Erythroblast (primary cell): ENCODE data around the gene EIPR1.

Experiments
- GATA1 ChIP-seq: IDR thresholded peaks from 2 replicates; pipeline ENCODE4 v1.6.1; 2011; ENCODE audit warnings: low read depth, mild to moderate bottlenecking, control low read depth, low read length, moderate library complexity
- POLR2A ChIP-seq: IDR thresholded peaks from 2 replicates; pipeline ENCODE4 v1.6.1; 2011; ENCODE audit warnings: mild to moderate bottlenecking, low read length

DNA sequence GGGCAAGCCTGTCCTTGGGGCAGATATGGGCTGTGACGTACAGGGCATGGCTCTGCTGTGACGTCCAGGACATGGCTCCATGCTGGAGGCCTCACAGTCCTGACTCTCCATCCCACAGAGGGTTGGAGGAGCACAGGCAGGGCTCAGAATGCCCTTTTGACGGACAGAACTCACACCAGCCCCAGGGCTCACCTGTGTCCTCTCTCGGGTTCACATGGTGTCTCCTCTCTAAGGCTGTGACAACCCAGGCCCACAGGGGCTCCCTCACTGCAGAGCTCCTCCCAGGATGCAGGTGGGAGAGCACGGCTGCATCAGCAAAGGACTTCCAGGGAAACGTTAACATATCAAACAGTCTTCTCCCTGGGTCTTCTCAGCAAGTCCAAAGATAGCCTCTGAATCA, 133.8 kb downstream of the EIPR1 start:
- TF ChIP-seq POLR2A (no peak), GATA1 (no peak)
